CD14-positive monocyte (primary cell): ENCODE data around the gene CNIH3. TPM values are rescaled to one million over a fixed set of nuclear protein-coding genes. Genes with fewer than 3 reads are reported as not detected.

Experiments
- DNase-seq, 3 donors: peaks; one replicate each; pipeline ENCODE4 v3.0.0-alpha.2; 2011 to 2022
- H2AFZ ChIP-seq: 2 replicates; pipeline ENCODE4 v1.6.0; 2012; ENCODE audit warnings: mild to moderate bottlenecking, low read depth, low read length, inconsistent platforms; ENCODE audit not compliant: insufficient read depth, poor library complexity, severe bottlenecking
- H3K27ac ChIP-seq, 2 donors: 1 replicate in 1 of 2; 2 replicates in 1 of 2; pipeline ENCODE4 v1.5.1; 2012 to 2013; ENCODE audit warnings: low read length in 2 of 2, control low read depth in 1 of 2, inconsistent platforms in 1 of 2, low read depth in 1 of 2, mild to moderate bottlenecking in 1 of 2
- H3K27me3 ChIP-seq, 2 donors: one replicate each; pipeline versions ENCODE4 v1.6.0 to v1.6.1; 2011 to 2013; ENCODE audit warnings: low read length in 2 of 2; ENCODE audit not compliant: control insufficient read depth in 2 of 2, insufficient read depth in 2 of 2
- H3K36me3 ChIP-seq, 2 donors: replicated peaks in 1 of 2; 1 replicate in 1 of 2; 2 replicates in 1 of 2; pipeline versions ENCODE4 v1.5.1 to v1.6.1; 2012 to 2013; ENCODE audit warnings: low read length in 2 of 2, control low read depth in 1 of 2, inconsistent platforms in 1 of 2, mild to moderate bottlenecking in 1 of 2; ENCODE audit not compliant: insufficient read depth in 2 of 2, control insufficient read depth in 1 of 2
- H3K4me1 ChIP-seq, 2 donors: 1 replicate in 1 of 2; 2 replicates in 1 of 2; pipeline versions ENCODE4 v1.5.1 to v1.6.1; 2012 to 2013; ENCODE audit warnings: low read length in 2 of 2, control low read depth in 1 of 2, inconsistent platforms in 1 of 2, mild to moderate bottlenecking in 1 of 2, moderate library complexity in 1 of 2; ENCODE audit not compliant: insufficient read depth in 2 of 2, control insufficient read depth in 1 of 2
- H3K4me2 ChIP-seq: replicated peaks from 2 replicates; pipeline ENCODE3; 2012; ENCODE audit warnings: low read length, moderate library complexity, mild to moderate bottlenecking; ENCODE audit not compliant: poor library complexity, severe bottlenecking; ENCODE audit errors: extremely low read depth
- H3K4me3 ChIP-seq, 3 experiments: fragments of 200-600 bp in 1 of 3; sonication (generic) in 1 of 3; replicated peaks in 1 of 3; 1 replicate in 2 of 3; 2 replicates in 1 of 3; pipeline ENCODE4 v1.5.1; 2011 to 2013; ENCODE audit warnings: low read length in 3 of 3, mild to moderate bottlenecking in 3 of 3, control low read depth in 2 of 3, low read depth in 2 of 3, inconsistent platforms in 1 of 3, moderate library complexity in 1 of 3
- H3K79me2 ChIP-seq: 2 replicates; pipeline ENCODE4 v1.6.0; 2012; ENCODE audit warnings: mild to moderate bottlenecking, control low read depth, inconsistent platforms, low read length, moderate library complexity; ENCODE audit not compliant: insufficient read depth
- H3K9ac ChIP-seq: 2 replicates; pipeline ENCODE4 v1.6.0; 2017; ENCODE audit warnings: low read length, mild to moderate bottlenecking; ENCODE audit not compliant: insufficient read depth, poor library complexity, severe bottlenecking
- H3K9me3 ChIP-seq, 2 donors: replicated peaks in 1 of 2; 1 replicate in 1 of 2; 2 replicates in 1 of 2; pipeline versions ENCODE4 v1.5.1 to v1.6.1; 2012 to 2013; ENCODE audit warnings: low read length in 2 of 2, control low read depth in 1 of 2; ENCODE audit not compliant: control insufficient read depth in 1 of 2, insufficient read depth in 1 of 2
- H4K20me1 ChIP-seq: 2 replicates; pipeline ENCODE4 v1.6.0; 2012; ENCODE audit warnings: mild to moderate bottlenecking, low read length, control low read depth, moderate library complexity; ENCODE audit not compliant: insufficient read depth
- H3K27ac Mint-ChIP-seq, 7 donors: one replicate each; pipeline ENCODE4 v1.8.0; 2020; ENCODE audit warnings: mild to moderate bottlenecking in 7 of 7, mixed read lengths in 7 of 7, moderate library complexity in 6 of 7, inconsistent platforms in 2 of 7
- H3K27me3 Mint-ChIP-seq, 3 donors: one replicate each; pipeline ENCODE4 v1.8.0; 2021 to 2022; ENCODE audit warnings: low read depth in 3 of 3, mild to moderate bottlenecking in 3 of 3, mixed read lengths in 3 of 3, moderate library complexity in 3 of 3, inconsistent platforms in 1 of 3
- H3K36me3 Mint-ChIP-seq, 2 donors: one replicate each; pipeline ENCODE4 v1.8.0; 2020; ENCODE audit warnings: mixed read lengths in 2 of 2, inconsistent platforms in 1 of 2, mild to moderate bottlenecking in 1 of 2
- H3K4me1 Mint-ChIP-seq: one replicate; pipeline ENCODE4 v1.8.0; 2020; ENCODE audit warnings: mild to moderate bottlenecking, mixed read lengths
- H3K4me3 Mint-ChIP-seq, 2 donors: one replicate each; pipeline ENCODE4 v1.8.0; 2020; ENCODE audit warnings: mild to moderate bottlenecking in 2 of 2, mixed read lengths in 2 of 2, moderate library complexity in 1 of 2
- H3K9me3 Mint-ChIP-seq, 7 donors: one replicate each; pipeline ENCODE4 v1.8.0; 2020 to 2022; ENCODE audit warnings: mixed read lengths in 7 of 7, mild to moderate bottlenecking in 6 of 7, moderate library complexity in 6 of 7, inconsistent platforms in 2 of 7
- CTCF ChIP-seq: fragments of 200-600 bp; IDR thresholded peaks from one replicate; pipeline ENCODE4 v1.8.0; 2022; ENCODE audit warnings: antibody characterized with exemption, mild to moderate bottlenecking
- WGBS: methylation state at CpG from one replicate; pipeline ENCODE4 v1.1.5; 2013; ENCODE audit warnings: missing lambda C conversion rate; ENCODE audit not compliant: insufficient coverage; 5-methylcytosine and 5-hydroxymethylcytosine counted together
- intact Hi-C, 2 donors: fragments of 100-400 bp; cut with micrococcal nuclease; formaldehyde crosslinking; loops; one replicate each; pipeline versions ENCODE4 v1.15.0 to v1.15.1; 2023
- polyA plus RNA-seq, 3 donors: library from polyadenylated mRNA; depleted of rRNA in 1 of 3; unstranded in 2 of 3; stranded (reverse) in 1 of 3; fragments of 300-500 nt in 2 of 3; fragments of >200 nt in 1 of 3; fragmentation: Illumina TruSeq in 2 of 3; gene quantifications; 1 replicate in 2 of 3; 2 replicates in 1 of 3; pipeline ENCODE4 v1.2.3, GENCODE V29; 2012 to 2021

Gene CNIH3
- polyA plus RNA-seq, 3 donors: 0.37 TPM; not detected in 2

GRCh38 chr1:224678168-224678567, 62.1 kb downstream of the CNIH3 start:
- peaks cover 0 to 5% (median 1%) of the 10 kb centered on the region in 3 donors for H3K27me3 Mint-ChIP-seq
- Histone ChIP-seq H3K27ac (no peak overlapping the region), H3K79me2 (no peaks in the 10 kb centered on the region), H3K27me3 (no peaks in the 10 kb centered on the region), H3K9me3 (no peaks in the 10 kb centered on the region), H3K4me1 (no peaks in the 10 kb centered on the region), H2AFZ (no peak overlapping the region), H3K4me3 (no peak overlapping the region), H3K4me2 (no peak overlapping the region), H4K20me1 (no peaks in the 10 kb centered on the region), H3K9ac (no peak overlapping the region), H3K36me3 (no peaks in the 10 kb centered on the region)
- no peak for TF ChIP-seq CTCF
- H3K4me1 Mint-ChIP-seq: no peaks in the 10 kb centered on the region
- no peak overlapping the region for H3K4me3 Mint-ChIP-seq
- DNase-seq: no peak
- intact Hi-C loops: no loop called here
- H3K9me3 Mint-ChIP-seq: no peaks in the 10 kb centered on the region
- no peak overlapping the region for H3K27ac Mint-ChIP-seq
- no peaks in the 10 kb centered on the region for H3K36me3 Mint-ChIP-seq
- WGBS: 90% methylated on average over 2 of the region's 4 CpGs

- no peaks in the 10 kb centered on the region for H3K36me3 Mint-ChIP-seq
- no CpG with 5 or more reads among the region's 2 CpGs for WGBS
These were observed 63.5 kb downstream of the CNIH3 start for GRCh38 chr1:224679606-224680005.

More at GRCh38 chr1:224679606-224680005, 63.5 kb downstream of the CNIH3 start:
- no peak for TF ChIP-seq CTCF
- H3K27ac Mint-ChIP-seq: no peak overlapping the region
- no peak overlapping the region for H3K4me3 Mint-ChIP-seq
- H3K4me1 Mint-ChIP-seq: no peaks in the 10 kb centered on the region
- Histone ChIP-seq H3K79me2 (no peaks in the 10 kb centered on the region), H3K9ac (no peak overlapping the region), H3K36me3 (no peaks in the 10 kb centered on the region), H3K9me3 (no peaks in the 10 kb centered on the region), H3K4me2 (no peak overlapping the region), H3K27me3 (no peaks in the 10 kb centered on the region), H4K20me1 (no peaks in the 10 kb centered on the region), H3K4me1 (no peaks in the 10 kb centered on the region), H2AFZ (no peak overlapping the region), H3K4me3 (no peak overlapping the region), H3K27ac (no peak overlapping the region)
- no peaks in the 10 kb centered on the region for H3K9me3 Mint-ChIP-seq
- intact Hi-C loops: no loop called here
- no peak for DNase-seq
- H3K27me3 Mint-ChIP-seq: peaks cover under 1 to 5% (median 1%) of the 10 kb centered on the region in 3 donors
